HG03045 (cell line): ENCODE measurements around the gene KRT33B.

Experiments used
- ATAC-seq: cut with Tn5 transposase; IDR thresholded peaks from one replicate; pipeline ENCODE4 v1.9.1; 2021; ENCODE audit warnings: mild to moderate bottlenecking, moderate library complexity; ENCODE audit not compliant: unreplicated experiment

Gene KRT33B

GRCh38 chr17:41326173-41327145 is 43.2 kb downstream of the KRT33B start:
- ATAC-seq, result no peak

- ATAC-seq, result no peak
These were observed 44.0 kb downstream of the KRT33B start for GRCh38 chr17:41325611-41326010.

GRCh38 chr17:41325126-41325525 is 44.5 kb downstream of the KRT33B start:
- no peak for ATAC-seq

GRCh38 chr17:41324180-41325075 is 45.2 kb downstream of the KRT33B start:
- ATAC-seq, result no peak

- ATAC-seq, result no peak
These were observed 46.4 kb downstream of the KRT33B start for GRCh38 chr17:41322903-41323895.

- no peak for ATAC-seq
These were observed 47.3 kb downstream of the KRT33B start for GRCh38 chr17:41322094-41322902.

GRCh38 chr17:41318231-41318630 is 51.4 kb downstream of the KRT33B start:
- ATAC-seq, result no peak

- ATAC-seq, result no peak
These were observed 53.7 kb downstream of the KRT33B start for GRCh38 chr17:41315814-41316445.

GRCh38 chr17:41315204-41315794 is 54.3 kb downstream of the KRT33B start, which contains the start of gene KRTAP17-1:
KRTAP17-1 (minus strand) TSS chr17:41315710; CDS start chr17:41315650, 60 bp downstream.
- no peak for ATAC-seq
